ENCODE results near the gene CRYBB1.

The CRYBB1 gene

DNA sequence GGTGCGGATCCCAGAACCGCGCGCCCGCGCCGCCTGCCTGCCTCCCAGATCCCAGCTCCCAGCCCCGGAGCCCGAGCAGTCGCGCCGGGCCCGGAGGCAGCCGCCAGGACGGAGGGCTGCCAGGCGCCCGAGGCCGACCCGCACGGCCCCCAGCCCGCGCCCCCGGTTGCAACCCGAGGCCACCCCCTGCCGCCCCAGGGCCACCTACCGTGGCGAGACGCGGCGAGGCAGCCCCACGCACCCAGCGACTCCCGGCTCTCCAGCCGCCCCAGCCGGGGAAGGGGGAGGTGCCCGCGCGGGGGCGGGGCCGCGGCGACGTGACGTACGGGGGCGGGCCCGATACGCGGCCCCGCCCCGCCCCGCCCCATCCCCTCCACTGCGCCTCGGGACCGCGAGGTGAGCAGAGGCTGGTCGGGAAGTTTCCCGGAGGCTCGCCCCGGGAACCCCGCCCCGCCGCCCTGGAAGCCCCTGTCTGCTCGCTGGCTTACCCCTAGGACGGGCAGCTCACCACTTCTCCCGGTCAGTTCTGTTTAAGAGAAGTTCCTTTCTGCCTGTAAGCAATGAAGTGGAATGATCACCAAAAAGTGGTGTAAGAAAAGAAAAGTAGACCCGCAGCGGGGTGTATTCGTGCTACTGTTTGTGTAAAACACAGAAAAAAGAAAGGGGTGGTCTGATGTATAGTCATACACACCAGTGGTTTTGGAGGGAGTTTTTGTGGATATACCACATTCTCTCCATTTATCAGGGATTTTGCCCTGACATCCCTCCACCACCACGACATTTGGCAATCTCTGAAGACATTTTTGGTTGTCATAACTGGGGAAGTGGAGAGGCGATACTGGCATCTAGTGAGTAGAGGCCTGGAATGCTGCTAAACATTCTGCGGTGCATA, 27.7 kb downstream of the CRYBB1 start, which contains the start of gene TPST2:
TSS of gene TPST2 (minus strand) at position 288 of the 892 bp plus-strand sequence. CDS start 48,502 bp downstream, outside the sequence.
- H3K9me3 Mint-ChIP-seq: no peaks in the 10 kb centered on the region
- peaks cover 26% of the 10 kb centered on the region for H3K36me3 Mint-ChIP-seq (ENCODE audit: insufficient read depth)
- peak within 1 kb of the TSS; percentile 83 for H3K27ac Mint-ChIP-seq (ENCODE audit: low read depth)
- peaks cover 72% of the 10 kb centered on the region for H3K4me1 Mint-ChIP-seq
- peak within 1 kb of the TSS; percentile 91 for H3K4me3 Mint-ChIP-seq
- ATAC-seq (replicated peaks; ENCODE audit: extremely low read depth, poor library complexity, severe bottlenecking) (peak; percentile 69), DNase-seq (ENCODE audit: low spot score in 2 of 2) (peak; percentile 63 to 67)
- no peaks in the 10 kb centered on the region for H3K27me3 Mint-ChIP-seq

DNA sequence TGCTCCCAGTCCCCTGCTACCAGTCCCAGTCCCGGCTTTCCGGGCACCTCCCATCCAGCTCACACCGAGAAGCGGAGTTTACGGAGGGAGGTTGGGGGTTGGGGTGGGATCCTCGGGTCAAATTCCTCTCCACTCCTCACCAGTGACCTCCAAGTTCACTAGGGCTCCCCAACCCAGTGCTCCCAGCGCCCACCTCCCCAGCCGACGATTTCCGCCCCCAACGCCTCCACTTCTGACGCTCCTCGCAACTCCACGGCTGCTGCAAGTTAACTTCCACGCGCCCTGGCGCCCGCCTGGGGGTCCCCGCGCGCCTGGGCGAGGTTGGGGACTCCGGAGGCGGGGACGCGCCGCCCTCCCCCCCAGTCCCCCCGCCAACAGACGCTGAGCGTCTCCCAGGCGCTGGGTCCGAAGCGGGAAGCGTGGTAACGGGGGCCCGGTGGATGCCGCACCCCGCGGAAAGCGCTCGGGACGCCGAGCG, 28.4 kb downstream of the CRYBB1 start:
- no peaks in the 10 kb centered on the region for H3K9me3 Mint-ChIP-seq
- peak overlapping the region; percentile 83 for H3K27ac Mint-ChIP-seq (ENCODE audit: low read depth)
- ATAC-seq (replicated peaks; ENCODE audit: extremely low read depth, poor library complexity, severe bottlenecking) (no peak), DNase-seq (ENCODE audit: low spot score in 2 of 2) (peak in 1 of 2 donors; percentile 12)
- H3K36me3 Mint-ChIP-seq (ENCODE audit: insufficient read depth): peaks cover 31% of the 10 kb centered on the region
- H3K4me1 Mint-ChIP-seq: peaks cover 76% of the 10 kb centered on the region
- peak overlapping the region; percentile 91 for H3K4me3 Mint-ChIP-seq
- no peaks in the 10 kb centered on the region for H3K27me3 Mint-ChIP-seq

DNA sequence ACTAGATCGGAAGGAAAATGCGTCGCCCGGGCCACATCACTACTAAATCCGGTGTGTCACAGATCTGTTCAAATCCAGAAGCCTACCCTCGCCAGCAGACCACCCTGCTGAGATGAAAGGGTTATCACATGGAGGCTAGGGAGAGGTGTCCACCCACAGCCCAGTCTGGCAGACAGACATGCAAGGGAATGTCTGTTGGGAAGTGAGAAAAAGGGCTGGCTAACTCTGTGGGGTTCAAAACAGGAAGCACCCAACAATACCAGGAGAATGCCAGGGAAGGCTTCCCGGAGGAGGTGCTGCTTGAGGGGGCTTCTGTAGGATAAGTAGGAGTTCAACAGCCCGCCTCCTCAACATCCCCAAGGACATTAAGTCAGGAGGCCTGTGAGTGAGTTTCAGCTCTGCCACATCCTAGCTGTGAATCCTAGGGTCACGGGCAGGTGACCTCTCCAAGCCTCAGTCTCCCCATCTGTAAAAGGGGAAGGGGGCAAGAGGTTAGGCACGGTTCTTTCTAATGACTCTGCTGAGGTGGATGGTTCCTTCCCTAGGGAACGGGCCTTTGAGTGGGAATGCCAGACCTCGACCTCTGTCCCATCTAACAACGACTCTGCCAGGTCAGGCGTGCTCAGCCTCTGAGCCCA, 29.0 kb downstream of the CRYBB1 start:
- peak overlapping the region; percentile 91 for H3K4me3 Mint-ChIP-seq
- peaks cover 37% of the 10 kb centered on the region for H3K36me3 Mint-ChIP-seq (ENCODE audit: insufficient read depth)
- peaks cover 76% of the 10 kb centered on the region for H3K4me1 Mint-ChIP-seq
- no peaks in the 10 kb centered on the region for H3K27me3 Mint-ChIP-seq
- peak overlapping the region; percentile 83 for H3K27ac Mint-ChIP-seq (ENCODE audit: low read depth)
- ATAC-seq (replicated peaks; ENCODE audit: extremely low read depth, poor library complexity, severe bottlenecking): no peak
- DNase-seq (ENCODE audit: low spot score in 2 of 2): no peak
- H3K9me3 Mint-ChIP-seq: no peaks in the 10 kb centered on the region

DNA sequence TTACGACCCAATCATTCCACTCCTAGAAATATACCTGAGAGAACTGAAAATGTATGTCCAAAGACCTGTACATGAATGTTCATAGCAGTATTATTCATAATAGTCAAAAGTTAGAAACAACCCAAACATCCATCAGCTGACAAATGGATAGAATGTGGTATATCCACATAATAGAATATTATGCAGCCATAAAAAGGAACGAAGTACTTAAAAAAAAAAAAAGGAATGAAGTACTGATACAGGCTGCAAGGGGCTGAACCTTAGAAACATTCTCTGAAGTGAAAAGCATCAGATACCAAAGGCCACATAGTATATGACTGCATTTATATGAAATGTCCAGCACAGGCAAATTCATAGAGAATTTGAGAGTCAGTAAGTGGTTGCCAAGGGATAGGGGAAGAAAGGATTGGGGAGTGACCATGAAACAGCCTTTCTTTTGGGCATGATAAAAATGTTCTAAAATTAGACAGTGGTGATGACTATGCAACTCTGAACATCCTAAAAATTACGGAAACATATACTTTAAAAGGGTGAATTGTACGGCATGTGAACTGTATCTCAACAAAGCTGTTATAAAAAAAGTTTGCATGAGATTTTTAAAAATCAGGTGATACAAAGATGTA, 29.7 kb downstream of the CRYBB1 start:
- no peaks in the 10 kb centered on the region for H3K9me3 Mint-ChIP-seq
- H3K4me1 Mint-ChIP-seq: peaks cover 70% of the 10 kb centered on the region
- peaks cover 43% of the 10 kb centered on the region for H3K36me3 Mint-ChIP-seq (ENCODE audit: insufficient read depth)
- ATAC-seq (replicated peaks; ENCODE audit: extremely low read depth, poor library complexity, severe bottlenecking) (no peak), DNase-seq (ENCODE audit: low spot score in 2 of 2) (no peak)
- H3K27me3 Mint-ChIP-seq: no peaks in the 10 kb centered on the region
- H3K27ac Mint-ChIP-seq (ENCODE audit: low read depth): peak overlapping the region; percentile 83
- peak overlapping the region; percentile 91 for H3K4me3 Mint-ChIP-seq

DNA sequence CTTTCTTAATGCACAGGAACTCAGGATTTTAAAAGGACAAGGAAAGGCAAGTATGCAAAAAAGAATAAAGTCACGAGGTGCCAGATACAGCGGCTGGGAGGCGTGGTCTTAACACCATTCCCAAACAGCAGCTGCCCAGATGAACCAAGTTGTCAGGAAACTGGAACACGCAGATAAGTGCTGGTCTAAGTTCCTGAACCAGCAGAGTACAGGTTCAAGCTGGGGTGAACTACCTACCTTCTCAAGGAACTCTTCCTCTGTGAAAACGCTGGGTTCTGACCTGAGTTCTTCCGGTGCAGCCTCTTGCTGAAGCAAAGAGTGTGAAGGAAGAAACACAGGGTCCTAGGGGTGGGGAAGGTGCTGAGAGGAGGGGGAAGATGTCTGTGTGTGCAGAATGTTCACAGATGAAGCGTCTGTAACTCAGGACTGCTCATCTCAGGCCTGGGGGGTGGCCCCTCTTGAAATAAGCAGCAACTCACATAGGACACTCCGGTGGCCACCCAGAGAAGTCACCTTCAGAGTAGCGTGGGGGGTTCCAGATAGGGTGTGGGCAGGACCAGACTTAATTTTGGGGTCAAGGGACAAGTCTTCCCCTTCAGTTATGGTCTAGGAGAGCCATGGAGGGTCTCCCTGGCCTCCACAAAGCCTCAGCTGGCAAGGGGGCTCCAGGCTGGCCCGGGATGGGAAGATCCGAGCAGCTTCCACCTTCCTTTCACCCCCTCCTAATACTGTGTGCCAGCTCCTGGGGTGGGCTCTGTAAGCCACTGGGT, 31.1 kb downstream of the CRYBB1 start:
- DNase-seq (ENCODE audit: low spot score in 2 of 2): peak in 1 of 2 donors; percentile 13
- Mint-ChIP-seq H3K9me3 (no peaks in the 10 kb centered on the region), H3K4me3 (peak overlapping the region; percentile 73), H3K27ac (ENCODE audit: low read depth) (peak overlapping the region; percentile 73), H3K36me3 (ENCODE audit: insufficient read depth) (peaks cover 46% of the 10 kb centered on the region), H3K4me1 (peaks cover 57% of the 10 kb centered on the region), H3K27me3 (no peaks in the 10 kb centered on the region)
- peak; percentile 43 for ATAC-seq (replicated peaks; ENCODE audit: extremely low read depth, poor library complexity, severe bottlenecking)

DNA sequence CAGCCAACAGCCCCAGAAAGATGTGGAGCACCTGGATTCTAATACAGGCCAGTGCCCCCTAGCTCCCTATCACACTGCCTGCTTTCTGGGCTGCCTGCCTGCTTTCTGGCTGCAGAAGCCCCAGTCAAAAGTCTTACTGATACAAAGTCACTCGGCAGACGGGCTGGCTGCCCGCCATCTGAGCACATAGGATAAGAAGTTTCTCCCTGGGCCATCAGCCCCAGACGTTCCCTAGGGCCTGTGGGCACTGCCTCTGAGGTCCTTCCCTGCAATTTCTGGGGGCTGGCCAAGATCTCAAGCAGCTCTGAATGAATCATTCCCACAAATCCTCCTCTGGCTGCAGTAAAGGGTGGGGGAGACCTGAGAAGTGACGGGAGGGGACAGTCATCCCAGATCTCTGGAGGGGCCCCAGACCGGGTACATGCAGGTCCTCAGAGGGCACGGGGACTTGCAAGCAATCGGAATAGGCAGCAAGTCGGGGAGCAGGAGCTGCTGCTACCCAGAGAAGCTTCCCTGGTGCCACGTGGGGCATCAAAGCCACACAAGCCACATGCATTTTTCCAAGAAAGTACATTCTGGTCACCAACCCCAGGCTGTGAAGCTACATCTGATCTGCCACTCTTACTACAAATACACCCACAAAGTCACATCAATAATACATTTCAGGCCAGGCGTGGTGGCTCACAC, 32.6 kb downstream of the CRYBB1 start:
- ATAC-seq (replicated peaks; ENCODE audit: extremely low read depth, poor library complexity, severe bottlenecking): no peak
- peak overlapping the region; percentile 73 for H3K4me3 Mint-ChIP-seq
- no peaks in the 10 kb centered on the region for H3K27me3 Mint-ChIP-seq
- H3K36me3 Mint-ChIP-seq (ENCODE audit: insufficient read depth): peaks cover 53% of the 10 kb centered on the region
- no peak for DNase-seq (ENCODE audit: low spot score in 2 of 2)
- peak overlapping the region; percentile 87 for H3K27ac Mint-ChIP-seq (ENCODE audit: low read depth)
- H3K4me1 Mint-ChIP-seq: peaks cover 63% of the 10 kb centered on the region
- no peaks in the 10 kb centered on the region for H3K9me3 Mint-ChIP-seq

DNA sequence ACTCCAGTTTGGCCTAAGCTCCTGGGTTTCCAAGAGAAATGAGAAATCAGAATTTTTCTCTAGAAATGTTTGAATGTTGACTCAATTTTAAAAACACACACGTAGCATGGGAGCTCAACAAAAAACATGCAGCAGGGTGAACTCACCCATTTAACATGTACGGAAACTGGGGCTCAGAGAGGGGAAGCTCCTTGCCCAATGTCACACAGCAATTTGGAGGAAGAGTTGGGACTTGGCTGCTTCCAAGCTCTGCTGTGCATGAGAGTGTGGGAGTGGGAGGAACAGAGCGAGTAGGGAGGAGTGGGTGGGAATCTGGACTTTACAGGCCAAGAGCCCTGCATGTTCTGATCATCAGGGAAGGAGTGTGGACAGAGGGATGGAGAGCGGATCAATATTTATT, 33.8 kb downstream of the CRYBB1 start:
- peak overlapping the region; percentile 87 for H3K27ac Mint-ChIP-seq (ENCODE audit: low read depth)
- H3K36me3 Mint-ChIP-seq (ENCODE audit: insufficient read depth): peaks cover 50% of the 10 kb centered on the region
- H3K4me3 Mint-ChIP-seq: peak overlapping the region; percentile 73
- DNase-seq (ENCODE audit: low spot score in 2 of 2): no peak
- H3K27me3 Mint-ChIP-seq: no peaks in the 10 kb centered on the region
- ATAC-seq (replicated peaks; ENCODE audit: extremely low read depth, poor library complexity, severe bottlenecking): no peak
- peaks cover 73% of the 10 kb centered on the region for H3K4me1 Mint-ChIP-seq
- H3K9me3 Mint-ChIP-seq: no peaks in the 10 kb centered on the region

DNA sequence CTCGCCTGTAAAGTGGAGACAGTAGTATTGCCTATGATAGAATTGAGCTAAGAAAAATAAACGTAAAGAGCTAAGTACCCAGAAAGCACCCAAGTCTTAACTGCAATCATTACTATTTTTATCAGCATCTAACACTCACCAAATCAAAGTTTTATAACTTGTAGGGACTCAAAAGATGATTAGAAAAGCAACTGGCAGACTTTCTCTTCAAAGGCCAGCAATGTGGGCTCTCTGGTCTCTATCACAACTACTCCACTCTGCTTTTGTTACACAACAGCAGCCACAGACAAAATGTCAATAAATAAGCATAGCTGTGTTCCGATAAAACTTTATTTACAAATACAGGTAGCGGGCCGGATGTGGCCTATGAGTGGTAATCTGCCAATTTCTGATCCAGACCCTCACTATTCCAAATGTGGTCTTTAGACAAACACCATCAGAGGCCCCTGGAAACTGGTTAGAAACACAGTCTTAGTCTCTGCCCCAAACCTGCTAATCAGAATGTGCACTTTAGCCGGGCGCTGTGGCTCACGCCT, 36.1 kb downstream of the CRYBB1 start:
- Mint-ChIP-seq H3K36me3 (ENCODE audit: insufficient read depth) (peaks cover 54% of the 10 kb centered on the region), H3K4me3 (no peak overlapping the region), H3K9me3 (no peaks in the 10 kb centered on the region), H3K27ac (ENCODE audit: low read depth) (peak overlapping the region; percentile 79), H3K27me3 (no peaks in the 10 kb centered on the region), H3K4me1 (peaks cover 66% of the 10 kb centered on the region)
- ATAC-seq (replicated peaks; ENCODE audit: extremely low read depth, poor library complexity, severe bottlenecking) (no peak), DNase-seq (ENCODE audit: low spot score in 2 of 2) (no peak)

DNA sequence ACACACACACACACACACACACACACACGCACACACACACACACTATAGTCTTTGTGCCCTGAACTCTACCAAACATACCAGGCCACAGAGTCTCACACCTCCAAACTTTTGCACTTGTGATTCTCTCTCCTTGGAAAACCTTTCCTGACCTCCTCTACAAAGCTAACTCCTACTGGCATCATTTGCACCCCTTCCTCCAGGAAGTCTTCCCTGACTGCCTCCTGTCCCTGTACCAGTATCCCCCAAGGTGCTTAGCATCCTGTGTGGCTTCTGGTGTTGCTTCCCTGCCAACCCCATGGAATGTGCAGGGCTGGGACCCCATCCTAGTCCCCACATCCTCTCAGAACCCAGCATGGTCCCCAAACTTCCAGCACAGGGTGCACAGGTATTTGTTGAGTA, 36.8 kb downstream of the CRYBB1 start:
- ATAC-seq (replicated peaks; ENCODE audit: extremely low read depth, poor library complexity, severe bottlenecking) (no peak), DNase-seq (ENCODE audit: low spot score in 2 of 2) (no peak)
- peak overlapping the region; percentile 79 for H3K27ac Mint-ChIP-seq (ENCODE audit: low read depth)
- no peaks in the 10 kb centered on the region for H3K27me3 Mint-ChIP-seq
- H3K4me3 Mint-ChIP-seq: peak overlapping the region; percentile 58
- H3K36me3 Mint-ChIP-seq (ENCODE audit: insufficient read depth): peaks cover 53% of the 10 kb centered on the region
- peaks cover 66% of the 10 kb centered on the region for H3K4me1 Mint-ChIP-seq
- H3K9me3 Mint-ChIP-seq: no peaks in the 10 kb centered on the region

DNA sequence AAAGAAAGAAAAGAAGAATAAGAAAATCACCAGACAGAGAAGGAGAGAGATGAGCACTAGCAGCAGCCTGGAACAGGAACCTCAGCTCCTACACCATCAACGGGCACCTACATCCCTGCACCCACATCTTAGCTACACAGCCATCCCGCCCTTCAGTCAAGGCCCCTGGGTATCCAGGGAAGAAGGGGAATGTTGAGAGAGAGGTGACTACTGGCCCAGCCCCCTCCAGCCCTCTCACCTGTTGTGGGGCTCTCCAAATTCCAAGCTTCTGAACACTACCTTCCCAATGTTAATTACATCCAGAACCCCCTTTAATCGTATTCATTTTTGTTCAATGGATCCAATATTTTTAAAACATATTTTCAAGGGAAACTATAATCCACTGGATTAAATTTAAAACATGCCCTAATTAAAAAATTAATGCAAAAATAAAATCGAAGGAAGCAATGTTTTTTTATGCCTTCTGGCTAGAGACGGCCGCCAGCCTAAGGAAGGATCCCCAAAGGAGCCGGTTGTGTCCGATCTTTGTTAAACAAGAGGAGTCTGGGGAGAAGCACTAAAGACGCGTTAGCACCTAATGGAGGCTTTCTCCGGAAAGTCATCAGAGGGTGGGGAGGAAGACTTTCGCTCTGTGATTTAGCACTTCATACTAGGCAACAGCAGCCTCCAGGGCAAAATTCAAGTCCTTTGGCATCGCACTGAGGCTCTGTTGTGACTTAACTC, 37.4 kb downstream of the CRYBB1 start:
- Mint-ChIP-seq H3K27ac (ENCODE audit: low read depth) (peak overlapping the region; percentile 79), H3K4me1 (peaks cover 66% of the 10 kb centered on the region), H3K36me3 (ENCODE audit: insufficient read depth) (peaks cover 52% of the 10 kb centered on the region), H3K4me3 (peak overlapping the region; percentile 62), H3K9me3 (no peaks in the 10 kb centered on the region), H3K27me3 (no peaks in the 10 kb centered on the region)
- ATAC-seq (replicated peaks; ENCODE audit: extremely low read depth, poor library complexity, severe bottlenecking) (no peak), DNase-seq (ENCODE audit: low spot score in 2 of 2) (no peak)

DNA sequence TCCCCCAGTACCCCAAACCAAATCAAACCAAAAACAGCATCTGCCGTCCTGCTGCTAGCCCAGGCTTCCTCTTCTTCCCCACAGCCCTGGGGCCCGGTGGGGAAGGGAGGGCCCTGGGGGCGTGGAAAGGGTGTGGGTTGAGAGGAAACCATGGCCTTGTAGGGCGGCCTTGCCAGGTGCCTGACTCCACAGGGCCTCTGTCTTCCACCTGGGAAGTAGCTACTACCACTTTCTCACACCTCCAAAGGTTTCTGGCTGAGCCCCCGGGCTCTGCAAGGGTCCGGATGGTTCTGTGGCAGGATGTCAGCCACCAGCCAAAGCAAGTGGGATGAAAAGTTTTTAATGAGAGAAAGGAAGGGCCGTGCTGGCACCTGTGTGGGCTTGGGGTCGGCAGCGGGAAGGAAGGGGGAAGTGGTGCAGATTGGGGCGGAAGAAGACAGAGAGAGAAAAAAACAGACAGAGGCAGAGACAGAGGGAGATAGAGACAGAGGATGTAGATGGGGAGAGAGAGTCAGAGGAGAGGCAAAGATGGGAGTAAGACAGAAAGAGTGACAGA, 38.4 kb downstream of the CRYBB1 start:
- DNase-seq (ENCODE audit: low spot score in 2 of 2) (peak; percentile 33 to 41), ATAC-seq (replicated peaks; ENCODE audit: extremely low read depth, poor library complexity, severe bottlenecking) (peak; percentile 93)
- no peaks in the 10 kb centered on the region for H3K27me3 Mint-ChIP-seq
- peaks cover 49% of the 10 kb centered on the region for H3K36me3 Mint-ChIP-seq (ENCODE audit: insufficient read depth)
- peak overlapping the region; percentile 79 for H3K27ac Mint-ChIP-seq (ENCODE audit: low read depth)
- peak overlapping the region; percentile 62 for H3K4me3 Mint-ChIP-seq
- H3K4me1 Mint-ChIP-seq: peaks cover 66% of the 10 kb centered on the region
- no peaks in the 10 kb centered on the region for H3K9me3 Mint-ChIP-seq

Measured in central memory CD8-positive, alpha-beta T cell (primary cell).